Karpas-422 (cell line): ENCODE data around the gene HSPG2. TPM values are rescaled to one million over a fixed set of nuclear protein-coding genes. Genes with fewer than 3 reads are reported as not detected.
A peak's percentile ranks its signal among the peaks of the same experiment; 100 is the strongest.

Experiments
- DNase-seq: peaks from one replicate; pipeline ENCODE4 v3.0.0-alpha.2; 2015
- H2AFZ ChIP-seq: fragments of 200-600 bp; sonication (generic); 2 replicates; pipeline ENCODE4 v1.6.1; 2014; ENCODE audit warnings: antibody characterized with exemption, low read length, mixed read lengths
- H3K27ac ChIP-seq: fragments of 200-600 bp; sonication (generic); 2 replicates; pipeline ENCODE4 v1.5.1; 2014; ENCODE audit warnings: mild to moderate bottlenecking, low read length, moderate library complexity
- H3K27me3 ChIP-seq: fragments of 200-600 bp; sonication (generic); 2 replicates; pipeline ENCODE4 v1.6.1; 2014; ENCODE audit warnings: low read length, mixed read lengths
- H3K36me3 ChIP-seq: fragments of 200-600 bp; sonication (generic); 2 replicates; pipeline ENCODE4 v1.6.1; 2014; ENCODE audit warnings: low read length, mixed read lengths; ENCODE audit not compliant: insufficient read depth
- H3K4me1 ChIP-seq: fragments of 200-600 bp; sonication (generic); 2 replicates; pipeline ENCODE4 v1.6.1; 2014; ENCODE audit warnings: mild to moderate bottlenecking, low read length, mixed read lengths
- H3K4me2 ChIP-seq: fragments of 200-600 bp; sonication (generic); 2 replicates; pipeline ENCODE4 v1.6.1; 2014; ENCODE audit warnings: low read length, low read depth, mild to moderate bottlenecking; ENCODE audit not compliant: poor library complexity, severe bottlenecking
- H3K4me3 ChIP-seq: fragments of 200-600 bp; sonication (generic); 2 replicates; pipeline ENCODE4 v1.5.1; 2014; ENCODE audit warnings: mild to moderate bottlenecking, antibody characterized with exemption, low read length, mixed read lengths
- H3K79me2 ChIP-seq: fragments of 200-600 bp; sonication (generic); 2 replicates; pipeline ENCODE4 v1.6.1; 2014; ENCODE audit warnings: mild to moderate bottlenecking, low read length, mixed read lengths
- H3K9ac ChIP-seq: fragments of 200-600 bp; sonication (generic); 2 replicates; pipeline ENCODE4 v1.6.0; 2014; ENCODE audit warnings: low read length
- H3K9me2 ChIP-seq: fragments of 200-600 bp; sonication (generic), shearing (Covaris generic); replicated peaks from 2 replicates; pipeline ENCODE4 v1.6.0; 2014; ENCODE audit warnings: mild to moderate bottlenecking, low read length, moderate library complexity; ENCODE audit not compliant: insufficient read depth
- H3K9me3 ChIP-seq: fragments of 300-700, 200-600 bp; sonication (generic); 2 replicates; pipeline ENCODE4 v1.6.1; 2014; ENCODE audit warnings: low read length, mixed read lengths
- H4K20me1 ChIP-seq: fragments of 200-600 bp; sonication (generic); 2 replicates; pipeline ENCODE4 v1.6.1; 2014; ENCODE audit warnings: mild to moderate bottlenecking, antibody characterized with exemption, low read length, low read depth; ENCODE audit not compliant: insufficient read depth
- total RNA-seq: library from RNA; depleted of rRNA; stranded (reverse); fragments of >200 nt; shearing (Covaris generic); gene quantifications from 2 replicates; pipeline ENCODE4 v1.2.3, GENCODE V29; 2014; ENCODE audit warnings: low replicate concordance

Gene HSPG2
- total RNA-seq, 1 experiment from 2014 or later: not detected

GRCh38 chr1:21838359-21839157 lies 98.6 kb downstream of the HSPG2 start:
- DNase-seq: no peak
- no peak overlapping the region for H2AFZ ChIP-seq
- H3K9ac ChIP-seq: no peak overlapping the region
- no peaks in the 10 kb centered on the region for H4K20me1 ChIP-seq
- no peak overlapping the region for H3K4me2 ChIP-seq
- no peak overlapping the region for H3K4me3 ChIP-seq
- no peaks in the 10 kb centered on the region for H3K9me2 ChIP-seq
- no peaks in the 10 kb centered on the region for H3K36me3 ChIP-seq
- H3K27me3 ChIP-seq: no peaks in the 10 kb centered on the region
- H3K27ac ChIP-seq: no peak overlapping the region
- no peaks in the 10 kb centered on the region for H3K79me2 ChIP-seq
- no peaks in the 10 kb centered on the region for H3K4me1 ChIP-seq
- no peaks in the 10 kb centered on the region for H3K9me3 ChIP-seq

DNA sequence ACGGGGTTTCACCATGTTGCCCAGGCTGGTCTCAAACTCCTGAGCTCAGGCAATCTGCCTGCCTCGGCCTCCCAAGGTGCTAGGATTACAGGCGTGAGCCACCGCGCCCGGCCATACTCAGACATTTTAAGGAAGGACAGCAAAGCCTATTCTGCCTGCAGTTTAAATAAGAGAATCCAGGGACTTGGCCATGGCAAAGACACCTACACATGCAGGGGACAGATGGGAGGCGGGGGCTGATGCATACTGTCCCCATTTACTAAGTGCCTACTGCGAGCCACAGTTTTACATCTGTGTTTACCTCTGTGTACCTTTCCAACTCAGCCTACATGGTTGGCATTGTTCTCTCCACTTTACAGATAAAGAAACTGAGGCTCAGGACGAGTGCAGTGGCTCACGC lies 99.6 kb downstream of the HSPG2 start:
- H3K9me2 ChIP-seq: no peaks in the 10 kb centered on the region
- no peaks in the 10 kb centered on the region for H3K79me2 ChIP-seq
- no peaks in the 10 kb centered on the region for H3K4me1 ChIP-seq
- H3K27ac ChIP-seq: no peak overlapping the region
- H3K4me3 ChIP-seq: no peak overlapping the region
- H3K9ac ChIP-seq: no peak overlapping the region
- H3K9me3 ChIP-seq: no peaks in the 10 kb centered on the region
- DNase-seq: no peak
- H4K20me1 ChIP-seq: no peaks in the 10 kb centered on the region
- H2AFZ ChIP-seq: no peak overlapping the region
- H3K27me3 ChIP-seq: no peaks in the 10 kb centered on the region
- H3K4me2 ChIP-seq: no peak overlapping the region
- H3K36me3 ChIP-seq: no peaks in the 10 kb centered on the region

GRCh38 chr1:21836729-21837128 lies 100.4 kb downstream of the HSPG2 start:
- H3K9me3 ChIP-seq: no peaks in the 10 kb centered on the region
- no peaks in the 10 kb centered on the region for H3K9me2 ChIP-seq
- no peak for DNase-seq
- H3K4me1 ChIP-seq: no peaks in the 10 kb centered on the region
- no peak overlapping the region for H2AFZ ChIP-seq
- H3K27me3 ChIP-seq: no peaks in the 10 kb centered on the region
- no peaks in the 10 kb centered on the region for H3K79me2 ChIP-seq
- no peaks in the 10 kb centered on the region for H3K36me3 ChIP-seq
- no peak overlapping the region for H3K27ac ChIP-seq
- no peak overlapping the region for H3K4me3 ChIP-seq
- H3K9ac ChIP-seq: no peak overlapping the region
- H3K4me2 ChIP-seq: no peak overlapping the region
- no peaks in the 10 kb centered on the region for H4K20me1 ChIP-seq

GRCh38 chr1:21836010-21836409 lies 101.1 kb downstream of the HSPG2 start:
- H3K4me1 ChIP-seq: no peaks in the 10 kb centered on the region
- no peaks in the 10 kb centered on the region for H3K9me3 ChIP-seq
- DNase-seq: no peak
- no peak overlapping the region for H3K4me3 ChIP-seq
- no peak overlapping the region for H2AFZ ChIP-seq
- no peaks in the 10 kb centered on the region for H3K27me3 ChIP-seq
- H3K4me2 ChIP-seq: no peak overlapping the region
- no peaks in the 10 kb centered on the region for H3K9me2 ChIP-seq
- no peaks in the 10 kb centered on the region for H3K79me2 ChIP-seq
- H4K20me1 ChIP-seq: no peaks in the 10 kb centered on the region
- H3K36me3 ChIP-seq: no peaks in the 10 kb centered on the region
- H3K9ac ChIP-seq: no peak overlapping the region
- H3K27ac ChIP-seq: no peak overlapping the region

- H2AFZ ChIP-seq: no peak overlapping the region
- no peaks in the 10 kb centered on the region for H3K9me2 ChIP-seq
- H3K4me2 ChIP-seq: no peak overlapping the region
- H3K27ac ChIP-seq: no peak overlapping the region
- H3K9me3 ChIP-seq: no peaks in the 10 kb centered on the region
- no peak overlapping the region for H3K4me3 ChIP-seq
- no peaks in the 10 kb centered on the region for H3K4me1 ChIP-seq
- H3K27me3 ChIP-seq: no peaks in the 10 kb centered on the region
- H3K79me2 ChIP-seq: no peaks in the 10 kb centered on the region
- DNase-seq: no peak
- H4K20me1 ChIP-seq: no peaks in the 10 kb centered on the region
- no peak overlapping the region for H3K9ac ChIP-seq
- H3K36me3 ChIP-seq: no peaks in the 10 kb centered on the region
These were observed 102.4 kb downstream of the HSPG2 start for GRCh38 chr1:21834666-21835065.

GRCh38 chr1:21834094-21834493 lies 103.0 kb downstream of the HSPG2 start:
- Histone ChIP-seq H3K4me1 (no peaks in the 10 kb centered on the region), H3K4me3 (no peak overlapping the region), H3K9me3 (no peaks in the 10 kb centered on the region), H3K27ac (no peak overlapping the region), H3K79me2 (no peaks in the 10 kb centered on the region), H3K36me3 (no peaks in the 10 kb centered on the region), H2AFZ (no peak overlapping the region), H3K4me2 (no peak overlapping the region), H4K20me1 (no peaks in the 10 kb centered on the region), H3K9me2 (no peaks in the 10 kb centered on the region), H3K27me3 (no peaks in the 10 kb centered on the region), H3K9ac (no peak overlapping the region)
- DNase-seq: peak; percentile 66

DNA sequence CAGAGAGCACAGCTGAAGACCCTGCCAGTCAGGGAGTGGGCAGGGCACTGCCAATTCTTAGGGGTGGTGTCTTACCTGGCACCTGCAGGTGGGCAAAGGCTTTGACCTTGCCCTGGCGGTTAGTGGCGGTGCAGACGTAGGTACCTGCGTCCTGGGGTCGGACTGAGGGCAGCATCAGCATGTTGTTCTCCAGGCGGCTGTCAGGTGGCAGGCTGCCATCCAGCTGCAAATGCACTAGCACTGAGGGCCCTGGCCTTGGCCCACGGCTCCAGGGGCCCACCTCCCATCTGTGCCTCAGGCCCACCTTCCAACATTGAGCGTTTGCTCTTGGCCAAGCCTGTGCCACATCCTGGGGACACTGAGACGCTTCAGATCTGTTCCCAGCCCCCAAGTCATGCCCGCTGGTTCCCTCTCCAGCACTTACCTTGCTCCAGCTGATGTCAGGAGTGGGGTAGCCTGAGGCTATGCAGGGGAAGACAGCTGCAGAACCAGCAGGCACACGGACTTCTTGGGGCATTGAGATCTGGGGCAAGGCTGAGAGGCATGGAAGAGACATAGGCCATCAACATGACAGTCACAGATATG lies 103.6 kb downstream of the HSPG2 start:
- Histone ChIP-seq H3K9me3 (no peaks in the 10 kb centered on the region), H3K4me3 (no peak overlapping the region), H3K9me2 (no peaks in the 10 kb centered on the region), H3K4me1 (no peaks in the 10 kb centered on the region), H2AFZ (no peak overlapping the region), H3K36me3 (no peaks in the 10 kb centered on the region), H3K27me3 (no peaks in the 10 kb centered on the region), H3K79me2 (no peaks in the 10 kb centered on the region), H3K4me2 (no peak overlapping the region), H4K20me1 (no peaks in the 10 kb centered on the region), H3K27ac (no peak overlapping the region), H3K9ac (no peak overlapping the region)
- DNase-seq: no peak

DNA sequence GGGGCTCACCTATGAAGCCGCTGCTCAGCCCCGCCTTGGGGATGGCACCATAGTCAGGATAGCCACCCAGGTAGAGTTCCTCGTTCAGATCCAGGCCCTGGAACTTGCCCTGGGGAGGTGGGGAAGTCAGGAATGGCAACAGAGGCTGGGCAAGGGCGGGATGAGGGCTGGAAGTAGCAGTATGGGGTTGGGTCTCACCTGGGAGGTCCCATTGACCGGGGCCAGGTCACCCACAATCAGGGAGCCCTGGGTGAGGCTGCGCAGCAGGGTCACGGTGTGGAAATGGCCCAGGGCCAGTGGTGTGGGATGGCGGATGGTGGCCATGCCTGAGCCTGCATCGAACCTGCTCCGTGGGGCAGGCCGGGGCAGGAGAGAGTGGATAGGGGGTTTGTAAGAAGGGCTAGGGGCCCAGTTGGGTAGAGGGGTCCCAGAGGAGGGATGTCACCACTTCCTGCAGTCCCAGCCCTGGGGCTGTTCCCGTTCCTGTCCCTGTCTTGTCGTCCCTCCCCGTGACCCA lies 105.6 kb downstream of the HSPG2 start:
- H3K27me3 ChIP-seq: no peaks in the 10 kb centered on the region
- no peaks in the 10 kb centered on the region for H3K9me2 ChIP-seq
- H3K79me2 ChIP-seq: no peaks in the 10 kb centered on the region
- no peak overlapping the region for H2AFZ ChIP-seq
- no peak overlapping the region for H3K4me3 ChIP-seq
- H3K27ac ChIP-seq: no peak overlapping the region
- no peaks in the 10 kb centered on the region for H3K36me3 ChIP-seq
- no peaks in the 10 kb centered on the region for H3K9me3 ChIP-seq
- H3K4me1 ChIP-seq: no peaks in the 10 kb centered on the region
- H3K4me2 ChIP-seq: no peak overlapping the region
- H3K9ac ChIP-seq: no peak overlapping the region
- DNase-seq: no peak
- no peaks in the 10 kb centered on the region for H4K20me1 ChIP-seq
